ENCODE results near the gene RIMBP2.

GRCh38 chr12:130413909-130414308 is 302.2 kb downstream of the RIMBP2 start:
- TF ChIP-seq CTCF (conservative IDR thresholded peaks at IDR 0.05 in 1 of 2, IDR thresholded peaks at IDR 0.05 in 1 of 2; ENCODE audit: extremely low read depth in 1 of 2, insufficient read depth in 1 of 2, low read depth in 1 of 2, low read length in 2 of 2) (no peak), EZH2 (IDR thresholded peaks at IDR 0.05; ENCODE audit: borderline replicate concordance, low read length) (no peak)
